Breast epithelium (tissue), 3 donors: ENCODE data around the gene SF3A2.

ENCODE experiments used
- POLR2A ChIP-seq: fragments of 450-650 bp; IDR thresholded peaks from one replicate; pipeline ENCODE4 v1.6.1; 2016; ENCODE audit warnings: antibody characterized with exemption, mild to moderate bottlenecking, moderate library complexity
- POLR2AphosphoS5 ChIP-seq, 3 donors: sonication (generic); formaldehyde crosslinking; IDR thresholded peaks; one replicate each; pipeline ENCODE4 v1.6.1; 2017; ENCODE audit warnings: antibody characterized with exemption in 3 of 3
- TF ChIP-seq, protein P1 (sequence below), 3 donors: fragments of 450-650 bp; IDR thresholded peaks; one replicate each; pipeline ENCODE4 v1.5.1; 2016 to 2017; ENCODE audit warnings: antibody characterized with exemption in 3 of 3, mild to moderate bottlenecking in 3 of 3, moderate library complexity in 3 of 3

DNA sequence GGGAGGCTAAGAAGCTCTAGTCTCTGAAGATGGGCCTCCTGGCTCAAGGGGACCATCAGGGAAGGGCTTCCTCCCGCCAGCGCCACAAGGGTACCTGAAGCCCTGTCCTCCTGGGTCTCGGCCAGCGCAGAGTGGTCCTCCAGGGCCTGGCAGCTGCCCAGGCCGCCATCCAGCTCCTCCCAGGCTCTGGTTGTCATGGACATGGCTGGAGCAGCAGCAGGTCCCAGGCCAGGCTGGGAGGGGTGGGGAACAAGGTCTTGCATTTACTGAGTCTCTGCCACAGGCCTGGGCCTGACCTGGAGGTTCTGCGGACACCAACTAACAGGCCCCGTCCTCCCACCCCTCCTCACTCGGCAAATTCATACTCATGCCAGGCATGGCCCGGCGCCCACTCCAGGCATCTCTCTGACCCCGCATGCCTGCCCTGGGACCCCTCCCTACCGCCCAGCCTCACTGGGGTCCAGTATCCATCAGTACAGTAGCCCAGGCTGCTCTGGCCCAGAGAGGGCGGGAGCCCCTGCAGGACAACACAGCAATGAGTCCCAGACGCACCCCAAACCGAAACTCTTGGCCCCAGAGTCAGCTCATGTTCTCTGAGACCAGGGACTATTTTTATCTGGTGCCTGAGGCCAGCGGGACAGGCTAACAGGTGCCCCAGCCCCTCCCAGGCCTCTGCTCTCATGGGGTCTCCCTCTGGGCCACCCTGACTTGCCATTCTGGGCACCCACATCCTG, 18.7 kb downstream of the SF3A2 start:
- TF ChIP-seq, protein P1, sequence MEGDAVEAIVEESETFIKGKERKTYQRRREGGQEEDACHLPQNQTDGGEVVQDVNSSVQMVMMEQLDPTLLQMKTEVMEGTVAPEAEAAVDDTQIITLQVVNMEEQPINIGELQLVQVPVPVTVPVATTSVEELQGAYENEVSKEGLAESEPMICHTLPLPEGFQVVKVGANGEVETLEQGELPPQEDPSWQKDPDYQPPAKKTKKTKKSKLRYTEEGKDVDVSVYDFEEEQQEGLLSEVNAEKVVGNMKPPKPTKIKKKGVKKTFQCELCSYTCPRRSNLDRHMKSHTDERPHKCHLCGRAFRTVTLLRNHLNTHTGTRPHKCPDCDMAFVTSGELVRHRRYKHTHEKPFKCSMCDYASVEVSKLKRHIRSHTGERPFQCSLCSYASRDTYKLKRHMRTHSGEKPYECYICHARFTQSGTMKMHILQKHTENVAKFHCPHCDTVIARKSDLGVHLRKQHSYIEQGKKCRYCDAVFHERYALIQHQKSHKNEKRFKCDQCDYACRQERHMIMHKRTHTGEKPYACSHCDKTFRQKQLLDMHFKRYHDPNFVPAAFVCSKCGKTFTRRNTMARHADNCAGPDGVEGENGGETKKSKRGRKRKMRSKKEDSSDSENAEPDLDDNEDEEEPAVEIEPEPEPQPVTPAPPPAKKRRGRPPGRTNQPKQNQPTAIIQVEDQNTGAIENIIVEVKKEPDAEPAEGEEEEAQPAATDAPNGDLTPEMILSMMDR (IDR thresholded peaks at IDR 0.05): no peak
- TF ChIP-seq POLR2A: no peak
- TF ChIP-seq POLR2AphosphoS5 (IDR thresholded peaks at IDR 0.05): no peak
